Measurements from ENCODE around the gene SCRG1. TPM values are rescaled to one million over a fixed set of nuclear protein-coding genes. Genes with fewer than 3 reads are reported as not detected.

The SCRG1 gene
- total and polyA plus RNA-seq, 2 donors (not counting 1 experiment from before 2014, with no cell fraction given): not detected

DNA sequence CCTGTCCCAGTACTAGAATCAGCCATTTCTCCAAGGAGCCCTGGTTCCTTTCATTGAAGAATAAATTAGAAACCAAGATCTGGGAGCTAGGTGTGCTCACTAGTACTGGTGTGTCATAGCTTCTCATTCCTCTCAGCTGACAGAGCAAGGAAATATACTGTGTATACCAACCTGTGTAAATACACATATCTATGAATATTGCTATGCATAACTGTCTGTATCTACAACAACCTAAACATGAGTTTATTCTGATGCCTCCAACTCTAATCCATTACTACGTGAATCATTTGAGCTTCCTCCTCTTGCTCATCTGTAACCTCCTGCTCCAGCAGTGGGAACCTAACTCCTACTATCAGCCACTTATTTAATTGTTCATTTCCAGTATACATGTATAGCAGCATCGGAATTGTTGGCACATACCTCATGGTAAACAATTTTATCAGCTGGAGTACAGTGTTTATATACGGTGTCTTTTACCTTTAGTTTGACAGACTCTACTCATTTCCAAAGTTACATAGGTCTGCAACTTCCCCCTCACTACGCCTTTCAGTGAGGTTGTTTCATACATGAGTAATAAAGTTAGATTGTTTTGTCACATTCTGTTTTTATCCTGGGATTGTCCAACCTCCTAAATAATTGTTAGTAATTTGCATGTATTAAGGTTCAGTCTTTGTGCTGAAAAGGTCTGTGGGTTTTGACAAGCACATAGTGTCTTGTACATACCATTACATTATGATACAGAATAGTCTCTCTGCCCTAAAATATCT lies 7.1 kb upstream of the SCRG1 start:
- Mint-ChIP-seq H3K27ac (no peak overlapping the region), H3K27me3 (no peaks in the 10 kb centered on the region), H3K9me3 (ENCODE audit: insufficient read depth) (no peaks in the 10 kb centered on the region), H3K4me1 (no peaks in the 10 kb centered on the region), H3K4me3 (no peak overlapping the region)
- Histone ChIP-seq H3K9me3 (ENCODE audit: control extremely low read depth in 1 of 3, control insufficient read depth in 2 of 3, insufficient read depth in 1 of 3, low read length in 2 of 3) (no peaks in the 10 kb centered on the region), H3K4me2 (replicated peaks; ENCODE audit: low read depth, low read length, poor library complexity, severe bottlenecking) (no peak overlapping the region), H2AFZ (ENCODE audit: insufficient read depth, low read depth, low read length, poor library complexity, severe bottlenecking) (no peak overlapping the region), H3K79me2 (ENCODE audit: control insufficient read depth, insufficient read depth, low read length) (no peaks in the 10 kb centered on the region), H4K20me1 (ENCODE audit: control insufficient read depth, insufficient read depth, low read length, poor library complexity, severe bottlenecking) (no peaks in the 10 kb centered on the region), H3K36me3 (replicated peaks in 1 of 2; ENCODE audit: control extremely low read depth in 1 of 2, control insufficient read depth in 1 of 2, extremely low read depth in 1 of 2, insufficient read depth in 2 of 2, low read length in 1 of 2) (no peaks in the 10 kb centered on the region), H3K27me3 (replicated peaks in 1 of 4; ENCODE audit: control extremely low read depth in 1 of 4, control insufficient read depth in 3 of 4, insufficient read depth in 4 of 4, low read length in 3 of 4) (no peaks in the 10 kb centered on the region), H3K4me1 (ENCODE audit: control insufficient read depth in 2 of 2, insufficient read depth in 2 of 2, low read length in 2 of 2) (no peaks in the 10 kb centered on the region), H3K4me3 (ENCODE audit: control extremely low read depth in 1 of 5, extremely low read depth in 1 of 5, insufficient read depth in 1 of 5, low read depth in 2 of 5, low read length in 4 of 5) (no peak overlapping the region), H3K9ac (ENCODE audit: low read length) (no peak overlapping the region), H3K27ac (ENCODE audit: low read length in 2 of 2) (no peak overlapping the region)
- WGBS (ENCODE audit: insufficient coverage): 71% methylated on average over 1 of the region's 4 CpGs
- TF ChIP-seq EZH2 (IDR thresholded peaks at IDR 0.05; ENCODE audit: borderline replicate concordance, insufficient read depth, low read depth, low read length, poor library complexity, severe bottlenecking) (no peak), CTCF (IDR thresholded peaks at IDR 0.05) (no peak)
- CTCF ChIA-PET: interaction anchor here (0.9 kb wide), 2 partner anchors 12 to 87 kb away, joined by 3 to 5 read pairs; no protein-coding TSS in a partner anchor
- POLR2A ChIA-PET: no interaction called here
- intact Hi-C loops (cut with micrococcal nuclease): no loop called here
- no peak for DNase-seq
- ATAC-seq (ENCODE audit: low read depth): no peak

GRCh38 chr4:173404296-173404865 lies 5.5 kb upstream of the SCRG1 start:
- H3K36me3 ChIP-seq (replicated peaks in 1 of 2; ENCODE audit: control extremely low read depth in 1 of 2, control insufficient read depth in 1 of 2, extremely low read depth in 1 of 2, insufficient read depth in 2 of 2, low read length in 1 of 2): no peaks in the 10 kb centered on the region
- H3K9ac ChIP-seq (ENCODE audit: low read length): no peak overlapping the region
- H3K27ac ChIP-seq (ENCODE audit: low read length in 2 of 2): no peak overlapping the region
- no peaks in the 10 kb centered on the region for H3K27me3 ChIP-seq (replicated peaks in 1 of 4; ENCODE audit: control extremely low read depth in 1 of 4, control insufficient read depth in 3 of 4, insufficient read depth in 4 of 4, low read length in 3 of 4)
- H3K4me3 Mint-ChIP-seq: no peak overlapping the region
- no peak overlapping the region for H2AFZ ChIP-seq (ENCODE audit: insufficient read depth, low read depth, low read length, poor library complexity, severe bottlenecking)
- ATAC-seq (ENCODE audit: low read depth) (no peak), DNase-seq (no peak)
- H3K4me1 Mint-ChIP-seq: no peaks in the 10 kb centered on the region
- H3K4me3 ChIP-seq (ENCODE audit: control extremely low read depth in 1 of 5, extremely low read depth in 1 of 5, insufficient read depth in 1 of 5, low read depth in 2 of 5, low read length in 4 of 5): no peak overlapping the region
- H3K9me3 Mint-ChIP-seq (ENCODE audit: insufficient read depth): no peaks in the 10 kb centered on the region
- H4K20me1 ChIP-seq (ENCODE audit: control insufficient read depth, insufficient read depth, low read length, poor library complexity, severe bottlenecking): no peaks in the 10 kb centered on the region
- no peaks in the 10 kb centered on the region for H3K4me1 ChIP-seq (ENCODE audit: control insufficient read depth in 2 of 2, insufficient read depth in 2 of 2, low read length in 2 of 2)
- no peak overlapping the region for H3K27ac Mint-ChIP-seq
- no peak for TF ChIP-seq CTCF (IDR thresholded peaks at IDR 0.05)
- no peak for TF ChIP-seq EZH2 (IDR thresholded peaks at IDR 0.05; ENCODE audit: borderline replicate concordance, insufficient read depth, low read depth, low read length, poor library complexity, severe bottlenecking)
- H3K27me3 Mint-ChIP-seq: no peaks in the 10 kb centered on the region
- WGBS (ENCODE audit: insufficient coverage): 85% methylated on average over 2 of the region's 3 CpGs
- ChIA-PET POLR2A (no interaction called here), CTCF (interaction anchor here (1.1 kb wide), 1 partner anchor 391 kb away, joined by 3 read pairs; no protein-coding TSS in a partner anchor)
- intact Hi-C loops (cut with micrococcal nuclease): no loop called here
- H3K9me3 ChIP-seq (ENCODE audit: control extremely low read depth in 1 of 3, control insufficient read depth in 2 of 3, insufficient read depth in 1 of 3, low read length in 2 of 3): no peaks in the 10 kb centered on the region
- no peak overlapping the region for H3K4me2 ChIP-seq (replicated peaks; ENCODE audit: low read depth, low read length, poor library complexity, severe bottlenecking)
- H3K79me2 ChIP-seq (ENCODE audit: control insufficient read depth, insufficient read depth, low read length): no peaks in the 10 kb centered on the region
